ENCODE data around the gene TBX2. TPM values are rescaled to one million over a fixed set of nuclear protein-coding genes. Genes with fewer than 3 reads are reported as not detected.
"Not testable (repeated sequence)": the region's sequence is repeated elsewhere in the genome, so short reads cannot be mapped to it uniquely, and the experiment has no call there.

The TBX2 gene
- total RNA-seq, 1 donor from 2014 or later, result 0.34 TPM

- DNase-seq, result no peak
Observed at GRCh38 chr17:61414141-61414935, 14.7 kb downstream of the TBX2 start.

GRCh38 chr17:61414936-61415251, 15.3 kb downstream of the TBX2 start:
- DNase-seq, result no peak

GRCh38 chr17:61415374-61416210, 15.9 kb downstream of the TBX2 start:
- no peak for DNase-seq

GRCh38 chr17:61416211-61416539, 16.5 kb downstream of the TBX2 start:
- no peak for DNase-seq

GRCh38 chr17:61416540-61417363, 17.1 kb downstream of the TBX2 start:
- DNase-seq, result peak; percentile 87

GRCh38 chr17:61418449-61418848, 18.8 kb downstream of the TBX2 start:
- no peak for DNase-seq

- no peak for DNase-seq
Observed at GRCh38 chr17:61419496-61420046, 19.9 kb downstream of the TBX2 start.

GRCh38 chr17:61420052-61420451, 20.4 kb downstream of the TBX2 start:
- no peak for DNase-seq

- DNase-seq, result no peak
Observed at GRCh38 chr17:61420745-61421398, 21.2 kb downstream of the TBX2 start.

- no peak for DNase-seq
Observed at GRCh38 chr17:61421460-61421859, 21.8 kb downstream of the TBX2 start.

GRCh38 chr17:61422116-61422799, 22.6 kb downstream of the TBX2 start:
- DNase-seq, result no peak

GRCh38 chr17:61422869-61423268, 23.2 kb downstream of the TBX2 start:
- DNase-seq, result no peak

- DNase-seq, result no peak
Observed at GRCh38 chr17:61423967-61424649, 24.5 kb downstream of the TBX2 start.

- no peak for DNase-seq
Observed at GRCh38 chr17:61425682-61426481, 26.2 kb downstream of the TBX2 start.

- no peak for DNase-seq
Observed at GRCh38 chr17:61426482-61427304, 27.1 kb downstream of the TBX2 start.

- DNase-seq, result no peak
Observed at GRCh38 chr17:61427567-61427966, 27.9 kb downstream of the TBX2 start.

- no peak for DNase-seq
Observed at GRCh38 chr17:61429274-61429673, 29.6 kb downstream of the TBX2 start.

- DNase-seq, result not testable (repeated sequence)
Observed at GRCh38 chr17:61429831-61430230, 30.2 kb downstream of the TBX2 start.

- DNase-seq, result no peak
Observed at GRCh38 chr17:61431594-61432311, 32.1 kb downstream of the TBX2 start.
